ENCODE results near the gene FEM1C.

The FEM1C gene

DNA sequence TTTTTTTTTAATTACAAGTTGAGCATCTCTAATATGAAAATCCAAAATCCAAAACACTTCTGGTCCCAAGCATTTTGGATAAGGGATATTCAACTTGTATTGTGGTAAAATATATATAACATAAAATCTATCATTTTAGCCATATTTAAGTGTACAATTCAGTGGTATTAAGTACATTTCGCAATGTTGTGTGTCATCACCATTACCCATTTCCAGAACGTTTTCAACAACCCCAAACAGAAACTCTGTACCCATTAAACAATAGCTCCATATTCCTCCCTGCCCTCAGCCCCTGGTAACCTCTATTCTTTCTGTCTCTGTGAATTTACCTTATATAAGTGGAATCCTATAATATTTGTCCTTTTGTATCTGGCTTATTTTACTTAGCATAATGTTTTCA is 32.8 kb upstream of the FEM1C start:
- no peaks in the 10 kb centered on the region for H3K4me1 ChIP-seq (ENCODE audit: control insufficient read depth, insufficient read depth, low read length)
- no peaks in the 10 kb centered on the region for H3K9me3 ChIP-seq (ENCODE audit: control insufficient read depth, insufficient read depth, low read depth, low read length)
- H3K4me3 ChIP-seq (ENCODE audit: low read depth, low read length) = no peak overlapping the region
- TF ChIP-seq ZNF501 (tag by site-specific recombination; IDR thresholded peaks at IDR 0.05) (no peak), ZNF558 (tag by site-specific recombination; IDR thresholded peaks at IDR 0.05) (no peak), MZF1 (tag by site-specific recombination; IDR thresholded peaks at IDR 0.05; ENCODE audit: borderline replicate concordance) (no peak), ZFP69B (tag by site-specific recombination; IDR thresholded peaks at IDR 0.05) (no peak), ZSCAN16 (tag by site-specific recombination; IDR thresholded peaks at IDR 0.05) (no peak)
- TF ChIP-seq, protein P1, sequence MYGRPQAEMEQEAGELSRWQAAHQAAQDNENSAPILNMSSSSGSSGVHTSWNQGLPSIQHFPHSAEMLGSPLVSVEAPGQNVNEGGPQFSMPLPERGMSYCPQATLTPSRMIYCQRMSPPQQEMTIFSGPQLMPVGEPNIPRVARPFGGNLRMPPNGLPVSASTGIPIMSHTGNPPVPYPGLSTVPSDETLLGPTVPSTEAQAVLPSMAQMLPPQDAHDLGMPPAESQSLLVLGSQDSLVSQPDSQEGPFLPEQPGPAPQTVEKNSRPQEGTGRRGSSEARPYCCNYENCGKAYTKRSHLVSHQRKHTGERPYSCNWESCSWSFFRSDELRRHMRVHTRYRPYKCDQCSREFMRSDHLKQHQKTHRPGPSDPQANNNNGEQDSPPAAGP (tag by site-specific recombination; IDR thresholded peaks at IDR 0.05) = no peak
- TF ChIP-seq, protein P2, sequence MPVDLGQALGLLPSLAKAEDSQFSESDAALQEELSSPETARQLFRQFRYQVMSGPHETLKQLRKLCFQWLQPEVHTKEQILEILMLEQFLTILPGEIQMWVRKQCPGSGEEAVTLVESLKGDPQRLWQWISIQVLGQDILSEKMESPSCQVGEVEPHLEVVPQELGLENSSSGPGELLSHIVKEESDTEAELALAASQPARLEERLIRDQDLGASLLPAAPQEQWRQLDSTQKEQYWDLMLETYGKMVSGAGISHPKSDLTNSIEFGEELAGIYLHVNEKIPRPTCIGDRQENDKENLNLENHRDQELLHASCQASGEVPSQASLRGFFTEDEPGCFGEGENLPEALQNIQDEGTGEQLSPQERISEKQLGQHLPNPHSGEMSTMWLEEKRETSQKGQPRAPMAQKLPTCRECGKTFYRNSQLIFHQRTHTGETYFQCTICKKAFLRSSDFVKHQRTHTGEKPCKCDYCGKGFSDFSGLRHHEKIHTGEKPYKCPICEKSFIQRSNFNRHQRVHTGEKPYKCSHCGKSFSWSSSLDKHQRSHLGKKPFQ (tag by site-specific recombination; IDR thresholded peaks at IDR 0.05) = no peak
- no peaks in the 10 kb centered on the region for H3K36me3 ChIP-seq (ENCODE audit: control insufficient read depth in 2 of 2, insufficient read depth in 1 of 2, low read length in 2 of 2)
- CTCF ChIA-PET = interaction anchor here (0.7 to 9.4 kb wide), 3 partner anchors 14 to 268 kb away, joined by 3 to 151 read pairs (median 6); no protein-coding TSS in a partner anchor
- POLR2A ChIA-PET = no interaction called here
- no peak overlapping the region for H3K27ac ChIP-seq (ENCODE audit: extremely low read depth, low read depth, low read length)

DNA sequence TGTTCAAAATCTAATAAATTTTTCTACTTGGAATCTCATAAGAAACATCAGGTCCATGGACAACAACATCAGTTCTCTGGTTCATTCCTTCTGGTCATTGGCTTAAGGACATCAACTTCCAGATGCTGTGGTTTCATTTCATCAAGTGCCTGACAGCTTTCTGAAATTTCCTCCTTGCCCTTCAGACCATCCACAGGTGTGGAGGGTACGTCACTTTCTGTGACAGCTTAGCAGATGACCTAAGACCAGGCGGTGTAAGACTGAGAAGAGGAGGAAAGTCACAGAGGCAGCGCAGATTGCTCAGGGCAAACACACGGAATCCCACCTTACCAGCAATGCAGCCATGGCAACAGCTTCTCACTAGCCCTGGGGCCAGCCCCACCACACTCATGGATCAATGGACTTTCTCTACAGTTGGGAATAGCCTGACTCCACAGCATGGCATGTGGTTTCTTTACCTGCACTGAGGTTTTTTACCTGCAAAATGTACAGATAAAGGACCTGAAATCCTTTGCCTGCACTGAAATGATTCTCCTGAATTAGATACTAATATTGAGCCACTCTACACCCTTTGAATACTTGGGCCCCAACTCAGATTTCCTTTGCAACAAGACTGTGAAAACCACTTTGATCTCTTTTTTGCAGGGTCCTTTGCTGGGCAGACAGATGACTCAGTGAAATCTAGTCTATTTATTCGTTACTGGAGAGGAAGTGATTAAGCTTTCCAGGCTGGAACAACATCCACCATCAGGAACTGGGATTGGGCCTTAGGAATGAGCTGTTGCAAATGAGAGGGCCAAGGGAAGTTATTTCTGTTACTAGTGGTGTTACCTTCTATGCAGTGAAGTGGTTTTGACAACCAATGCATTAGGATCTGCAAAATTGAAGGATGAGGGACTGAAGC is 30.8 kb upstream of the FEM1C start:
- Histone ChIP-seq H3K4me3 (ENCODE audit: low read depth, low read length) (no peak overlapping the region), H3K27ac (ENCODE audit: extremely low read depth, low read depth, low read length) (no peak overlapping the region), H3K4me1 (ENCODE audit: control insufficient read depth, insufficient read depth, low read length) (no peaks in the 10 kb centered on the region), H3K9me3 (ENCODE audit: control insufficient read depth, insufficient read depth, low read depth, low read length) (no peaks in the 10 kb centered on the region), H3K36me3 (ENCODE audit: control insufficient read depth in 2 of 2, insufficient read depth in 1 of 2, low read length in 2 of 2) (no peaks in the 10 kb centered on the region)
- ChIA-PET CTCF (interaction anchor here (0.7 to 9.4 kb wide), 32 partner anchors 8 to 492 kb away, joined by 3 to 151 read pairs (median 4); partner anchors contain the start of gene FEM1C), POLR2A (interaction anchor here (0.8 to 1.5 kb wide), 2 partner anchors 25 to 279 kb away, joined by 3 to 5 read pairs; partner anchors contain the start of gene CCDC112)
- TF ChIP-seq ZNF302 (tag by site-specific recombination; IDR thresholded peaks at IDR 0.05; ENCODE audit: low read depth) = no peak
- no peak for TF ChIP-seq ZNF514 (tag by site-specific recombination; IDR thresholded peaks at IDR 0.05)
- TF ChIP-seq ZNF169 (tag by site-specific recombination; IDR thresholded peaks at IDR 0.05) = no peak
- TF ChIP-seq ZNF248 (tag by site-specific recombination; IDR thresholded peaks at IDR 0.05) = no peak
- TF ChIP-seq, protein P3, sequence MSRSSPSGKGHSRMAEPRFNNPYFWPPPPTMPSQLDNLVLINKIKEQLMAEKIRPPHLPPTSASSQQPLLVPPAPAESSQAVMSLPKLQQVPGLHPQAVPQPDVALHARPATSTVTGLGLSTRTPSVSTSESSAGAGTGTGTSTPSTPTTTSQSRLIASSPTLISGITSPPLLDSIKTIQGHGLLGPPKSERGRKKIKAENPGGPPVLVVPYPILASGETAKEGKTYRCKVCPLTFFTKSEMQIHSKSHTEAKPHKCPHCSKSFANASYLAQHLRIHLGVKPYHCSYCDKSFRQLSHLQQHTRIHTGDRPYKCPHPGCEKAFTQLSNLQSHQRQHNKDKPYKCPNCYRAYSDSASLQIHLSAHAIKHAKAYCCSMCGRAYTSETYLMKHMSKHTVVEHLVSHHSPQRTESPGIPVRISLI (tag by site-specific recombination; IDR thresholded peaks at IDR 0.05) = no peak
- TF ChIP-seq, protein P4, sequence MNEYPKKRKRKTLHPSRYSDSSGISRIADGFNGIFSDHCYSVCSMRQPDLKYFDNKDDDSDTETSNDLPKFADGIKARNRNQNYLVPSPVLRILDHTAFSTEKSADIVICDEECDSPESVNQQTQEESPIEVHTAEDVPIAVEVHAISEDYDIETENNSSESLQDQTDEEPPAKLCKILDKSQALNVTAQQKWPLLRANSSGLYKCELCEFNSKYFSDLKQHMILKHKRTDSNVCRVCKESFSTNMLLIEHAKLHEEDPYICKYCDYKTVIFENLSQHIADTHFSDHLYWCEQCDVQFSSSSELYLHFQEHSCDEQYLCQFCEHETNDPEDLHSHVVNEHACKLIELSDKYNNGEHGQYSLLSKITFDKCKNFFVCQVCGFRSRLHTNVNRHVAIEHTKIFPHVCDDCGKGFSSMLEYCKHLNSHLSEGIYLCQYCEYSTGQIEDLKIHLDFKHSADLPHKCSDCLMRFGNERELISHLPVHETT (tag by site-specific recombination; IDR thresholded peaks at IDR 0.05) = no peak
- no peak for TF ChIP-seq ZNF23 (tag by site-specific recombination; IDR thresholded peaks at IDR 0.05; ENCODE audit: borderline replicate concordance)
- TF ChIP-seq, protein P2 (tag by site-specific recombination; IDR thresholded peaks at IDR 0.05) = no peak
- no peak for TF ChIP-seq ZFP69B (tag by site-specific recombination; IDR thresholded peaks at IDR 0.05)
- TF ChIP-seq ZNF555 (tag by site-specific recombination; conservative IDR thresholded peaks at IDR 0.05) = no peak
- TF ChIP-seq ZNF529 (tag by site-specific recombination; IDR thresholded peaks at IDR 0.05; ENCODE audit: insufficient replicate concordance) = no peak
- no peak for TF ChIP-seq ZNF10 (tag by site-specific recombination; IDR thresholded peaks at IDR 0.05)
- TF ChIP-seq, protein P5, sequence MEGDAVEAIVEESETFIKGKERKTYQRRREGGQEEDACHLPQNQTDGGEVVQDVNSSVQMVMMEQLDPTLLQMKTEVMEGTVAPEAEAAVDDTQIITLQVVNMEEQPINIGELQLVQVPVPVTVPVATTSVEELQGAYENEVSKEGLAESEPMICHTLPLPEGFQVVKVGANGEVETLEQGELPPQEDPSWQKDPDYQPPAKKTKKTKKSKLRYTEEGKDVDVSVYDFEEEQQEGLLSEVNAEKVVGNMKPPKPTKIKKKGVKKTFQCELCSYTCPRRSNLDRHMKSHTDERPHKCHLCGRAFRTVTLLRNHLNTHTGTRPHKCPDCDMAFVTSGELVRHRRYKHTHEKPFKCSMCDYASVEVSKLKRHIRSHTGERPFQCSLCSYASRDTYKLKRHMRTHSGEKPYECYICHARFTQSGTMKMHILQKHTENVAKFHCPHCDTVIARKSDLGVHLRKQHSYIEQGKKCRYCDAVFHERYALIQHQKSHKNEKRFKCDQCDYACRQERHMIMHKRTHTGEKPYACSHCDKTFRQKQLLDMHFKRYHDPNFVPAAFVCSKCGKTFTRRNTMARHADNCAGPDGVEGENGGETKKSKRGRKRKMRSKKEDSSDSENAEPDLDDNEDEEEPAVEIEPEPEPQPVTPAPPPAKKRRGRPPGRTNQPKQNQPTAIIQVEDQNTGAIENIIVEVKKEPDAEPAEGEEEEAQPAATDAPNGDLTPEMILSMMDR (tag by site-specific recombination; IDR thresholded peaks at IDR 0.05) = no peak
